Keratinocyte (primary cell): ENCODE data around the gene PRPF38A. TPM values are rescaled to one million over a fixed set of nuclear protein-coding genes. Genes with fewer than 3 reads are reported as not detected.

ENCODE experiments used
- DNase-seq: peaks from one replicate; pipeline ENCODE4 v3.0.0-alpha.2; 2011; ENCODE audit warnings: low read depth, missing footprints, low spot score
- FAIRE-seq: peaks from 2 replicates; lab custom pipeline; 2011; peaks lifted over from hg19 to GRCh38; lab: Jason Lieb, UNC
- H2AFZ ChIP-seq: 2 replicates; pipeline ENCODE4 v1.6.0; 2012; ENCODE audit warnings: low read length, control low read depth, inconsistent platforms; ENCODE audit not compliant: control insufficient read depth
- H3K27ac ChIP-seq: 2 replicates; pipeline ENCODE4 v1.5.1; 2011; ENCODE audit warnings: low read length; ENCODE audit not compliant: control insufficient read depth, insufficient read depth
- H3K27me3 ChIP-seq: 3 replicates; pipeline ENCODE4 v1.6.0; 2011; ENCODE audit warnings: low read length; ENCODE audit not compliant: control insufficient read depth, insufficient read depth; ENCODE audit errors: extremely low read depth
- H3K36me3 ChIP-seq, 2 experiments: 2 replicates in 1 of 2; 3 replicates in 1 of 2; pipeline ENCODE4 v1.5.1; 2011; ENCODE audit warnings: low read length in 2 of 2, mild to moderate bottlenecking in 1 of 2; ENCODE audit not compliant: control insufficient read depth in 2 of 2, insufficient read depth in 2 of 2; ENCODE audit errors: extremely low read depth in 1 of 2
- H3K4me1 ChIP-seq: 3 replicates; pipeline ENCODE4 v1.5.1; 2011; ENCODE audit warnings: low read length; ENCODE audit not compliant: control insufficient read depth, insufficient read depth; ENCODE audit errors: extremely low read depth
- H3K4me2 ChIP-seq: 3 replicates; pipeline ENCODE4 v1.6.0; 2011; ENCODE audit warnings: low read depth, low read length; ENCODE audit not compliant: control insufficient read depth, insufficient read depth; ENCODE audit errors: extremely low read depth
- H3K4me3 ChIP-seq, 3 experiments: fragments of 200-600 bp in 1 of 3; sonication (generic) in 1 of 3; 2 replicates in 2 of 3; 3 replicates in 1 of 3; pipeline ENCODE4 v1.5.1; 2011 to 2016; ENCODE audit warnings: low read length in 3 of 3, mild to moderate bottlenecking in 3 of 3, control low read depth in 2 of 3, inconsistent platforms in 1 of 3, low read depth in 1 of 3, mixed read lengths in 1 of 3, mixed run types in 1 of 3, moderate library complexity in 1 of 3; ENCODE audit not compliant: control insufficient read depth in 2 of 3, insufficient read depth in 2 of 3; ENCODE audit errors: extremely low read depth in 1 of 3
- H3K79me2 ChIP-seq: 2 replicates; pipeline ENCODE4 v1.6.0; 2012; ENCODE audit warnings: low read length; ENCODE audit not compliant: control insufficient read depth, insufficient read depth
- H3K9ac ChIP-seq: 3 replicates; pipeline ENCODE4 v1.6.0; 2011; ENCODE audit warnings: low read length; ENCODE audit not compliant: control insufficient read depth, insufficient read depth; ENCODE audit errors: extremely low read depth
- H3K9me1 ChIP-seq: 3 replicates; pipeline ENCODE4 v1.6.0; 2011; ENCODE audit warnings: low read length; ENCODE audit not compliant: control insufficient read depth, insufficient read depth; ENCODE audit errors: extremely low read depth
- H3K9me3 ChIP-seq: 2 replicates; pipeline ENCODE4 v1.5.1; 2012; ENCODE audit warnings: low read depth, low read length; ENCODE audit not compliant: control insufficient read depth
- H4K20me1 ChIP-seq: 3 replicates; pipeline ENCODE4 v1.6.0; 2011; ENCODE audit warnings: low read length; ENCODE audit not compliant: control insufficient read depth, insufficient read depth; ENCODE audit errors: extremely low read depth
- CTCF ChIP-seq, 3 experiments: IDR thresholded peaks in 1 of 3; conservative IDR thresholded peaks in 1 of 3; optimal IDR thresholded peaks in 1 of 3; 2 replicates in 2 of 3; 3 replicates in 1 of 3; pipeline versions ENCODE3 to v1.5.1; 2011; ENCODE audit warnings: low read length in 3 of 3, mild to moderate bottlenecking in 3 of 3, moderate library complexity in 2 of 3, control low read depth in 1 of 3, inconsistent platforms in 1 of 3; ENCODE audit not compliant: insufficient read depth in 2 of 3; ENCODE audit errors: extremely low read depth in 1 of 3
- EZH2 ChIP-seq: IDR thresholded peaks from one replicate; pipeline ENCODE4 v1.6.1; 2012; ENCODE audit warnings: inconsistent platforms, mild to moderate bottlenecking, low read length, moderate library complexity
- dilution Hi-C: fragments of 300-500 bp; cut with MboI; formaldehyde crosslinking; loops from one replicate; pipeline ENCODE4 v1.7.0; 2020; ENCODE audit warnings: low sequenced_read_pairs; ENCODE audit not compliant: extremely low pct_ligation_motif_present
- polyA plus RNA-seq, 5 experiments: library from polyadenylated mRNA; depleted of rRNA in 3 of 5; stranded (reverse) in 3 of 5; stranded (forward) in 1 of 5; unstranded in 1 of 5; fragments of >200 nt; gene quantifications; 1 replicate in 1 of 5; 2 replicates in 3 of 5; 3 replicates in 1 of 5; pipeline versions ENCODE4 v1.2.1 to v1.2.3, GENCODE V29; 2011 to 2012; ENCODE audit warnings: missing spikeins in 2 of 5, low read depth in 1 of 5, low replicate concordance in 1 of 5

PRPF38A gene
- polyA plus RNA-seq, 1 donor (not counting 4 experiments of a cell fraction or from before 2014, with no cell fraction given): 29.5 TPM

GRCh38 chr1:52469108-52469507 lies 64.7 kb downstream of the PRPF38A start:
- TF ChIP-seq EZH2 (no peak), CTCF (optimal IDR thresholded peaks at IDR 0.05 in 1 of 3, IDR thresholded peaks at IDR 0.05 in 1 of 3, conservative IDR thresholded peaks at IDR 0.05 in 1 of 3; ENCODE audit: extremely low read depth in 1 of 3, insufficient read depth in 2 of 3, low read length in 3 of 3) (no peak)
- dilution Hi-C loops: no loop called here
- FAIRE-seq: no peak
- H3K4me3 ChIP-seq: no peak overlapping the region
- H4K20me1 ChIP-seq: no peaks in the 10 kb centered on the region
- no peaks in the 10 kb centered on the region for H3K79me2 ChIP-seq
- H3K36me3 ChIP-seq: no peaks in the 10 kb centered on the region
- no peaks in the 10 kb centered on the region for H3K4me1 ChIP-seq
- H3K27me3 ChIP-seq: no peaks in the 10 kb centered on the region
- H3K9me3 ChIP-seq: no peaks in the 10 kb centered on the region
- H3K9me1 ChIP-seq: no peaks in the 10 kb centered on the region
- no peak overlapping the region for H2AFZ ChIP-seq
- no peak overlapping the region for H3K27ac ChIP-seq
- DNase-seq: no peak
- no peak overlapping the region for H3K9ac ChIP-seq
- H3K4me2 ChIP-seq: no peak overlapping the region

Other genes starting within 250 kb of the PRPF38A start
- 12.5 to 14.4 TPM (median 13.6 TPM) in 3 replicates for gene CC2D1B, start 38.4 kb upstream of the PRPF38A start, polyA plus RNA-seq
- 1.1 to 6.5 TPM (median 5.8 TPM) in 3 replicates for gene ORC1, start 179 bp upstream of the PRPF38A start, polyA plus RNA-seq
- 16.5 to 27.5 TPM (median 24.2 TPM) in 3 replicates for gene TUT4, start 148.5 kb downstream of the PRPF38A start, polyA plus RNA-seq
- 0.40 to 0.49 TPM (median 0.42 TPM) in 3 replicates for gene GPX7, start 197.8 kb downstream of the PRPF38A start, polyA plus RNA-seq
- gene SHISAL2A, start 228.6 kb downstream of the PRPF38A start, polyA plus RNA-seq: 0.04 to 0.17 TPM in 2 of 3 replicates, not detected in the other